CD4-positive, alpha-beta T cell treated with Interleukin-4 for 1 hour (primary cell): ENCODE results near the gene GAMT.

Experiments used
- DNase-seq, 2 donors: peaks; one replicate each; pipeline ENCODE4 v3.0.0-alpha.2; 2020 to 2022

GAMT gene

DNA sequence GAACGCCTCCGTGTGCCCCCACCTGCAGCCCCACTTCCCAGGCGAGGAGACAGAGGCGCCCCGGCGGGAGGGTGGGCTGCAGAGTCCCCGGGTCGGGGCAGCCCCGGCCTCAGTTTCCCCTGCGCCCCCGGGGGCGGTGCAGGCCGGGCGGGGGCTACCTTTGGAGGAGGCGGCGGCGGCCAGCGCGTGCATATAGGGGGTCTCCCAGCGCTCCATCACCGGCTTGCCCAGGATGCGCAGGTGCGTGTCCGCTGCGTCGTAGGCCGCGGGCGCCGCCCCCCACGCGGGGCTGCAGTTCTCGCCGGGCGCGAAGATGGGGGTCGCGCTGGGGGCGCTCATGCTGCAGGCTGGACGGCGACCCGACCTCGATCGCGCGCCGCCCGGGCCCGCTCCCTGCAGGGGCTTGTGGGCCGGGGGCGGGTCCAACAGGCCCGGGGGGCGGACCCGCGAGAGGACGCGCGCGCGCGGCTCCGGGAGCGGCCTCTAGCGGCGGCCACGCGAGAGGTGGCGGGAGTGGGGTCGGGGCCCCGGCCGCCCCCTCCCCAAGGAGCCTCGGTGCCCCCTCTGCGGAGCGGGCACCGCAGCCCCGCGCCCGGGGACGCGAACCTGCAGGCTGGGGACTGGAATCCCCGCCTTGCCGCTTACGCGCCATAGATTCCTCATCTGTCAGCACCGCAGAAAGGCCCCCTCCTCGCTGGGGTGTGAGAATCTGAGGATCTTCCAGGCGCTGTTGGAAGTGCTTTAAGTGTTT, at the start of gene GAMT:
GAMT (minus strand) TSS at position 405 of the 751 bp plus-strand sequence; CDS start at position 339, 66 bp downstream.
- DNase-seq = peak; percentile 55 to 59

DNA sequence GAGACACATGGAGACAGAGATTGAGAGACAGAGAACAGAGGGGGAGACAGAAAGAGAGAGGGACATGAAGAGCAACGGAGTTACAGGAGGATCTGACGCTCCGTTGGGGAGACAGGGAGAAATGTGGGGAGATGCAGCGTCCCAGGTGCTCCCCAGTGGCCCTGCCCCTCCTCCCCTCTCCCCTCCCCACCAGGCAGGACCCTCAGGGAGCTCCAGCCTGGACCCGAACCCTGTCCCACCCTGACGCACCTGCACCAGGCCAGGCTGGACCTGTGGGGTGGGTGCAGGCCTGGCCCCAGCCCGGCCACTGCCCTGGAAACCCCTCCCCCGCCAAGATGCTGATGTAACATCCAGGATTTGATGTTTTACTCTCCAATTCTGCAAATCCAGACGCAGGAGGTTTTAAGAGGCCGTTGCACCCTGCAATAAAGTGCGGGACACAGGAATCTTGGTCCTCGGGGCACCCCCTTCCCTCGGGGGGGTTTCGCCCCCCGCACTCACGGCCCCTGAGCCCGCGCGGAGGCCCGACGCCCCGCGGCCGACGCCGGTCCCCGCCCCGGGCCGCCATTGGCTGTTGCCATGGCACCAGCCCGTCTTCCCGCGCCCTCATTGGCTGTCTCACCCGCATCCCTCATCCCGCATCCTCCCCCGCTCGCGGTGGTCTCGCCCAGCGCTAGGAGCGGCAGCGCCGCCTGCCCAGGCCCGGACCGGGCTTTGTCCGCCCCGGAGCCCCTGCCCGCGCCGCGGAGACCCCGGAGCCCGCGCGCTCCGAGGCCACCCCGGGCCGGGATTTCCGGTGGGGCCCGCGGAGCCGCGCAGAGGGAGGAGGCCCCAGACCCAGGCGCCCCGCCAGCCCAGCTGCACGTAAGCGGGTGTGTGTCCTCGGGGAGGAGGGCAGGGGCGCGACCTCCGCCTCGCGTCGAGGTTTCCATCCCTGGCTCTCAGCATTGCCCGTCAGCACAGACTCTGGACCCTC, 48.4 kb upstream of the GAMT start, which contains the start of gene APC2:
APC2 (plus strand) TSS at position 655 of the 976 bp plus-strand sequence. CDS start 2,881 bp downstream, outside the sequence.
- peak; percentile 36 to 40 for DNase-seq

DNA sequence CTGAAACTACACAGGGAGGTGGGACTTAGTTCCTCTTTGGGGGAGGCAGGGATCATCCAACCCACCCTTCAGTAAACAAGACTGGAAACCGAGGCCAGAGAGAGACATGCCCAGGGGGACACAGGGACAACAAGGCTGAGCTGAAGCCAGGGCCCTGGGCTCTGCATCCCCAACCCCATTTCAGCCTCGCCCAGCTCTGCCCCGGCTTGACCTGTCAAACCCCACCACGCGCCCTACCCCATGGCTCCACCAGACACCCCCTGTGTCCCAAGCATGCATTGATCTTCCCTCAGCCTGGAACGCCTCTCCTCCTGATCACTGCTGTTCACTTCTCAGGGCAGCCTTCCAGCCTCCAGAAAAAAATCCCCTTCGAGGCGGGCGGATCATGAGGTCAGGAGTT, 46.6 kb upstream of the GAMT start:
- DNase-seq = no peak

DNA sequence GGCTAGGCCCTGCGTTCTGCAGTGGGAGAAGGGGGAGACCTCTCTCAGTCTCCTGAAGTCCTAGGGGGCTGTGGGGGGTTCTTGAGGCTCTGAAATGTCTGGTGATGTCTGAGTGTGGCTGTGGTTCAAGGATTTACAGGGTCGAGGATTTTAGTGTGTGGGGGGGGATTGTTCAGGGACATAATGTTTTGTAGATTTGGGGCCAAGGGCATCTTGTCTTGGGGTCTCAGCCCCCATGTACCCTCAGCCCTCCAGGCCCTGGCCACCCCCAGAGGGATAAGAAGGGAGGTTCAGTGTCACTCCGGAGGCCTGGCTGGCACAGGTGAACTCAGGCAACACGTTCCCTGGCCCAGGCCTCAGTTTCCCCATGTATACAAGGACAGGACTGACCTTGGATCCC, 46.2 kb upstream of the GAMT start:
- DNase-seq = no peak

DNA sequence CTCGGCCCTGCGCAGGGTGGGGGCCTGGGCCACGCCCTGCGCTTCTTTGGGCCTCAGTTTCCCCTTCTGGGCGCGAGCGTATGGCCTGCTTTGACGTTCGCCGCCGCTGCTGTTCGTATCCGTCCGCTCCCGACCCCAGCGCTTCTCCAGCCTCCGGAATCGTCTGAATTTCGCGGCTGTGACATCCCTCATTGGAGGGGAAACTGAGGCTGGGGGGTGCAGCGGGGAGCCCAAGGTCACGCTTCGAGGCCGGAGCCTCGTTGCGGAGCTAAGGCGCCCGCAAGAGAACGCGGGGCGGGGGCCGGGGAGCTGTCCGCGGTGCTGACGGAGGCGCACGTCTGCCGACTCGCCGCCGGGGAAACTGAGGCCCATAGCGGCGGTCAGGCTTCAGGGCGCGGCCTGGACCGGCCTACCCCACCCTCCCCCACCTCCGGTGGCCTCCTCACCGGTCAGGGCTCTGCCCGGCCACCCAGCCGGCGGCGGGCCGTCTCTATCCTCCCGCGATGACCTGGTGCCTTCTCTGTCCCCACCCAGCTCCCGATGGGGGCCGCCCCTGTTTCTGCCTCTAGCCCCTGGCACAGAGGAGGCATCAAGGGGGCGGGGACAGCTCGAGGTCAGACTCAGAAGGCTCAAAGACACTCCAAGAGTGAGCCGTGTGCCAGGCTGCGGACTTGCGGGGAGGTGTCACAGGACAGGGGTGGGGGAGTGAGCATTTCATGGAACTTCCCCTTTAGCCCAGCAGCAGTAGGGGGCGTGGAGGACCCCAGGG, 45.6 kb upstream of the GAMT start:
- peak in 1 of 2 donors; percentile 26 for DNase-seq

DNA sequence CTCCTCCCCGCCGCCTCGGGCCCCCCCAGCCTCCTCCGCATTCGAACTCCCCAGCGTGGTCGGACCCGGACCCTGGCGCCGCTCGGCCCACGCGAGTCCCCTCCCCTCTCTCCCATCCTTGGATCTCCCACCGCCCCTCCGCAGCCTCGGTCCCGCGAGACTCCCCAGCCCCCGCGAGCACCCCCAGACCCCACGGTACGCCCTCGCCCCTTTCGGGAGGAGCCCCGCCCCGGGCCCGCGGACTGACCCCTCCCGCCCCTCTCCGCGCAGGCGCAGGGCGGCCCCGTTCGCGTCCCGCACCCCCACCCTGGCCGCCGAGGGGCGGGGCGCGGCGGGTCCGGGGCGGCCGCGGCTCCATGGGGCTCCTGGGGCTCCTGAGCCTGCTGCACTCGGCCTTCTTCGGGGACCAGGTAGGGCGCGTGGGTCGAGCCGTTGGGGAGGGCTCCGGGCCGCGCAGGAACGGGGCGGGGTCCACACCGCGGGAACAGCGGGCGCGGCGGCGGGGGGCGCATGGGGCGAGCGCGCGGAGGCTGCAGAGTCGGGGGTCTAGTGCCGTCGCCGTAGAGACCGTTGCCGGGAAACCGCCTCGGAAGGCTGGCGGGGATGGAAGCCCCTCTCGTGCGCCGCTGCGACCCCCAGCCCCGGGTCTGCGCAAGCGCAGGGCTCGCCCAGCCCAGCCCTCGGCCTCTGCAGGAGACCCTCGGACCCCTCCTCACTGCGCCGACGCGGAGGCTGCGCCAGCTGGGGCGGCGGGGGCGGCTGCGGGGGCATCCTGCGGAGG, 44.8 kb upstream of the GAMT start:
- no peak for DNase-seq

DNA sequence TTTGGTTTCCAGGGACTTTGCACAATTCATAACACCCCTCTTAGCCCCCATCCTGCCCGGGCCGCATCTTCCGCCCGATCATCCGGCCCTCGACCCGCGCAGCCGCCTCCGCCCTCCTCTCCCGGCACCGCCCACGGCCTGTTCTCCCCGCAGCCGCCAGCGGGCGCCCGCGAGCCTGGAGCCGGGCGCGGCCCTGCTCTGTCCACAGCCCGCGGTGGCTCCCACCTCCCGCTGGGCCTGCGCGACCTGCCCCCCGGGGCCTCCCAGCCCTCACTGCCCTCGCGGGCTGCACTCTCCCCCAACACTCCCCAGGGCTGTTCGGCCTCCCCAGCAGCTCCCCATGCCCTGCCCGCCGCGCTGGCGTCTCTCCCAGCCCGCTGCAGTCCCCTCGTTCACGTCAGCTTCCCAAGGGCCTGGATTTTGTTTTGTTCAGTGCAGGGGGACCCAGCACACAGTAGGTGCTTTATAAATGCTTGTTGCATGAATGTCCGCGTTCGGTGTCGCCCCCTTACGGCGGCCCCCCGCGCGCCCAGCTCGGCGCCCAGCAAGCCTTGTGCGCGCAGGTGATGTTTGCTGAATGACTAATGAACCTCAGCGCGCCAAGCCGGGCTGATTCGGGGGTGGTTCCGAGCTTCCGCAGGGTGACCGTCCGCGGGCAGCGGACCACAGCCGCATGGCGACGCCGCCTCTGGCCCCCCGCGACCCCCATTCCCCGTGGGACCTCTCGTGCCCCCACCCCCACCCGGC, 44.0 kb upstream of the GAMT start:
- peak; percentile 70 to 81 for DNase-seq

DNA sequence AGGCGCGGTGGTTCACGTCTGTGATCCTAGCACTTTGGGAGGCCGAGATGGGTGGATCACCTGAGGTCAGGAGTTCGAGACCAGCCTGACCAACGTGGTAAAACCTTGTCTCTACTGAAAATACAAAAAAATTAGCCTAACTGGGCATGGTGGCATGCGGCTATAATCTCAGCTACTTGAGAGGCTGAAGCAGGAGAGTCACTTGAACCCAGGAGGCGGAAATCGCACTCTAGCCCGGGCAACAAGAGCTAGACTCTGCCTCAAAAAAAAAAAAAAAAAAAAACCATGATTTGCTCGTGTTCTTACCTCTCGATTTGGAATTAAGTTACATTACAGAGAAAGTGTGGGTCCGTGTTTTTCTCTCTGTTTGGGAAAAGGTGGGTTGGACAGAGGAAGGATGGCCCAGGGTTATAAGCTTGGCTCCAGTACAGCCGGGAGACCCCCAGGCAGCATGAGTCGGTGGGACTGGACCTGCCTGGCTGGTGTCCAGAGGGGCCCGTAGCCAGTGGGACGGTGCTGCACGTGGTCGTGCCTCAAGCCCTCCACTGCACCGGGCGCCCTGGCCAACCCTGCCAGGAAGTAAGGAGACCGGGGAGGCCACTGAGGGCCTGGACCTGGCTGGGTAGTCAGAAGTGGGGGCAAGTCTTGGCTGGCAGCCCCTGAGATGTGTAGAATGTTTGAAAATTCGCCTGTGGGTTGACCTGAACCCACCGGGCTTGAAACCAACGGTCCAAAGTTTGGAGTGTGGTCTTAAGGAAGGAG, 40.5 kb upstream of the GAMT start:
- DNase-seq = no peak

DNA sequence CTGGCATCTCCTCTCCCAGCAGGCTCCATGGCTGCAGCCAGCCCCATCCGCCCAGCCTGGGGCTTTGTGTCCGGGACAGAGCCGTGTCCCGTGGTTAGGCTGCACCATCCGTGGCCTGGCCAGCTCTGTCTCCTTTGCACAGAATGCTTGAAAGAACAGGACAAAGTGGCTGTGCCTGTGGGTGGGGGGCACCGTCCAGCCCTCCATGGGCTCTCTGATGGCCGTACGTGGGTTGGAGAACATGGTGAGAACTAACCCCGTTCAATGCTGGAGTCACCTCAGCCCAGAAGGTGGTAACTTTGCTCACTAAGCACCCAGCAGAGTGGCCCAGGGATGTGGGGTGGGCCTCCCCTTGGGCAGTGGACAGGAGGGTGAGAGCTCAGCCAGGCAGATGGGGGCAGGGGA, 39.7 kb upstream of the GAMT start:
- no peak for DNase-seq

DNA sequence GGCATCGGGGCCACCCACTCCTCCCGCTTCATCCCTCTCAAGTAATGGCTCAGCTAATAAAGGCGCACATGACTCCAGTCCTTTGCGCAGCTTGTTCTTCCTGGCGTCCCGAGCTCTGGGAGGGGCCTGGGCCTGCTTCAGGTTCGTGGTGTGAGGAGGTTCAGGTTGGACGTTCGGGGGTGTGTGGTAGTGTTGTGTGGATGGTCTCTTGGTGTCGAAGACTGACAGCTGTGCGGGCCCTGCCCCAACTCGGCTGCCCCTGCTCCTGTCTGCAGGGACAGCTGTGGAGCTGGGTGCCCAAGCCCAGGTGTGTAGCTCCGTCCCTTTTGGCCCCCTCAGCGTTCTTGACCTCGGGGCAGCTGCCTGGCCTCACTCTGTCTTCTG, 39.1 kb upstream of the GAMT start:
- DNase-seq = no peak

DNA sequence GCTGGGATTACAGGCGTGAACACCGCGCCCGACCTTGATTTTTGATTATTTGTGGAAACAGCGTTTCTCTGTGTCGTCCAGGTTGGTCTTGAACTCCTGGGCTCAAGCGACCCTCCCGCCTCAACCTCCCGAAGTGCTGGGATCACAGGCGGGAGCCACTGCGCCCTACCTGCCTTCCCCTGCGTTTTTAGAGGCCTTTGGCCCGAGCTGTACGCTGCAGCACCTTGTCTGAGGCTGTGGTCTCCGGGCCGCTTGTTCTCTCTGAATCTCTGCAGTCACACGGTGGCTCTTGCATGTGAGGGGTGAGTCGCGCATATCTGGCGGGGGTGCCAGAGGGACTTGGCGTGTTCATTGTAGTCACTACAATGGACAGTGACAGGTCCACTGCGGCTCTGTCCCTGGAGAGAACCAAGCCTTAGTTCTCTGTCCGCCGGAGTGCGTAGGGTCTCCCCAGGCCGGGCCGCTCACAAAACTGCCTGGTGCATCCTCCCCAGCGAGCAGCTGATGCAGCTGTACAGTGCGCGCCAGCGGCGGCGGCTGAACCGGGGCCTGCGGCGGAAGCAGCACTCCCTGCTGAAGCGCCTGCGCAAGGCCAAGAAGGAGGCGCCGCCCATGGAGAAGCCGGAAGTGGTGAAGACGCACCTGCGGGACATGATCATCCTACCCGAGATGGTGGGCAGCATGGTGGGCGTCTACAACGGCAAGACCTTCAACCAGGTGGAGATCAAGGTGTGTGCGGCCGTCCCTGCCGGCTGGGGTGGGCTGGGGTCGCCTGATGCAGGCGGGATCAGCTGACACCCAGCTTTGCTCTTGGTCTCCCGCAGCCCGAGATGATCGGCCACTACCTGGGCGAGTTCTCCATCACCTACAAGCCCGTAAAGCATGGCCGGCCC, 38.4 kb upstream of the GAMT start:
- DNase-seq = peak in 1 of 2 donors; percentile 38

DNA sequence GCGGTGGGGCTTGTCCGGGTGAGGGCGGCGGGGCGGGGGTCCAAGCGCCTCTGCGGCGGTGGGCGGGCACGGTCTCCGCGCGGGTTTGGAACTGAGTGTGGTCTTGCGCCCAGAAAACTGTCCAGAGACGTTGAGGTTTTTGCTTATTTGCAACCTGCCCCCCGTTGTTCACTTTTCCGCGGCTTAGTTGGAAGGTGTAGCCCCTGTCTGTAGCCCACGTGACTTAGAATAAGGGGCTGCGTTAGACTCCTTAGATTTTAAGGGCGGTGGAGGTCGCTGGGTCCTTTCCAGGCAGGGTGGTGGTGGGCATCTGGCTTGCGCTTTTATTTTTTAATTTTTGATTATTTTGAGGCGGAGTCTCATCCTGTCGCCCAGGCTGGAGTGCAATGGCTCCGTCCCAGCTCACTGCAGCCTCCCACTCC, 37.6 kb upstream of the GAMT start:
- no peak for DNase-seq

DNA sequence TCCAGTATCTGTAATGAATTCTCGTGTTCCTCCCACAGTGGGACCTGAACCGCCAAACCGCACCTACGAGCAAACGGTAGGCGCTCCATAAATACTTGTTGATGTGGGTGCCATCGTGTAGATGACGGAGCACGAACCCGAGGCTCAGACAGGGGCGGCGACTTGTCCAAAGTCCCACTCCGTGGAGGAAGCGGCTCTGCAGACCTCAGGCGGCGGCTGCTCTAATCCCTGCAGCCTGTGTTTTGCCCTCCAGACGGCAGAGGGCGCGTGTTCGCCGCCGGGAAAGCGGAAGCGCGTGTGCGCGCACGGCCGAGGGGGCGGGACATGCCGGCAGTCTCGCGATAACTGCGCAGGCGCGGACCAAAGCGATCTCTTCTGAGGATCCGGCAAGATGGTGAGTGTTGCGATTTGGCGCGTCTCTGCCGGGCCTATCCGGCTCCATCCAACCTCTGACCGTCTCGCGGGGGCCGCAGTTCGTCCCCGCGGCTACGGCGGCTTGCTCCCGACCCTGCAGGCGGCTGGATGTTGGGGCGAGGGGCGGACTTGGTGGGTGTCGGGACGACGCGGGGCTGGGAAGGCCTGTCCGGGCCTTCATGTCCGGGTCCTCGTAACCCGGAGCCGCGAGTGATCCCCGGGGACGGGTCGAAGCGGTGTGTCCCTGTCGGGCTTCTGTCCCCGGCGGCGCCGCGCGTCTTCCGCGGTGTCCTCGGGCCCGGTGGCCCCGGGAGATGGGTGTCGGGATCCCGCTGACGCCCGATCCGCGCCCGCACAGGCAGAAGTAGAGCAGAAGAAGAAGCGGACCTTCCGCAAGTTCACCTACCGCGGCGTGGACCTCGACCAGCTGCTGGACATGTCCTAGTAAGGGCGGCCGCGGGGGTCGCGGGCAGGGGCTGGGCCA, 36.9 kb upstream of the GAMT start, which contains the start of gene RPS15:
RPS15 (plus strand) TSS at position 362 of the 898 bp plus-strand sequence; CDS start at position 392, 30 bp downstream.
- DNase-seq = peak; percentile 95 to 96

DNA sequence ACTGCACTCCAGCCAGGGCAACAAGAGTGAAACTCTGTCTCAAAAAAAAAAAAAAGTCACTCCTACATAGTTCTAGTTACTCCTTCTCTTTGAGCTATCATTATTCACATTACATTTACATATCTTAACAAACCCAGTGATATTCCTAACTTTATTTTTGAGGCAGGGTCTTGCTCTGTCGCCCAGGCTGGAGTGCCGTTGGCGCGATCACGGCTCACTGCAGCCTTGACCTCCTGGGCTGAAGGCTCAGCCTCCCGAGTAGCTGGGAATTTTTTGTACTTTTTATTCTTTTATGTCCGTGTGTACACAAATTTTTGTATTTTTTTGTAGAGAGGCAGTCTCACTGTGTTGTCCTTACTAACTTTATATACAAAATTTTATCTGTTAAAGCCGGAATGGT, 36.3 kb upstream of the GAMT start:
- DNase-seq = no peak

DNA sequence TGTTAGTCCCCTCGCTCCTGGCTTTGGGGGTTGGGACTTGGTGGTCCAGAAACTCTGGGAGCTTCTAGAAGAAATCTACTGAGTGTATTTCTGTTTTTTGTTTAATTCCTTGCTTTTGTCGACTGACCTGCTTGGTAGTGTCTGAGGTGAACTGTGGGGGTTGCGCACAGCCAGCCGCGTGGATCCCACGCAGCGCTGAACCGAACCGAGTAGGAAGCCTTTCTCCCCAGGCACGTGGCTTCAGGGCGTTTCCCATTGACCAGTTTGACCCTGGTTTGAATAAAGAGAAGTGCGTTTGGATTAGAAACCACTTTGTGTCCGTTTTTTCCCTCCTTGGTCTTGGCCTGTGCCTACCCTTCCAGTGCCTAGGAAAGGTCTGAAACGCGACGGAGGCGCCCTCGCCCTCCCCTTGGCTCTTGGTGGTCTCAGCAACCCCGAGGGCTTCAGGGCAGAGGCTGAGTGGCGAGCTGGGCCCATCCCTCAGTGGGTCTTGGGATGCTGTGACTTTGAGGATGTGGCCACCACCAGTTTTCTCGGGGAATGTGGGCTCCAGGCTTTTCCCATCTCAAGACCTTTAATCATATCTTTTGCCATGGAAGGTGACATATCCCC, 34.1 kb upstream of the GAMT start:
- no peak for DNase-seq

DNA sequence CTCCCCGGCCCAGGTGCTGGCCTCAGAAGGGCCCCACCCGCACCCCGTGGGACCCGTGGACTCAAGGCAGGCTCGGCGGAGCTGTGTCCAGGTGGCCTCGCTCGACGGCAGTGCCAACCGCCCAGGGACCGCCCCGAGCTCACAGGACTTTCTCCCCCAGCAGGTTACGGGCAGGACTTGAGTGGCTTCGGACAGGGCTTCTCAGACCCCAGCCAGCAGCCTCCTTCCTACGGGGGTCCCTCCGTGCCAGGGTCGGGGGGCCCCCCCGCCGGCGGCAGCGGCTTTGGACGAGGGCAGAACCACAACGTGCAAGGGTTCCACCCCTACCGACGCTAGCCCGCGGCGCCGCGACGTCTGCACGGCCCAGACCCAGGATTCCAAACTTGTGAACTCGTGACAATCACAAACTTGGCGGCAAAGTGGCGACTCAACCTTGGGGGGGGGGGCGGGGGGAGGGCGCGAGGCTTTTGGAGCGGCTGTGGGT, 33.3 kb upstream of the GAMT start:
- DNase-seq = no peak

DNA sequence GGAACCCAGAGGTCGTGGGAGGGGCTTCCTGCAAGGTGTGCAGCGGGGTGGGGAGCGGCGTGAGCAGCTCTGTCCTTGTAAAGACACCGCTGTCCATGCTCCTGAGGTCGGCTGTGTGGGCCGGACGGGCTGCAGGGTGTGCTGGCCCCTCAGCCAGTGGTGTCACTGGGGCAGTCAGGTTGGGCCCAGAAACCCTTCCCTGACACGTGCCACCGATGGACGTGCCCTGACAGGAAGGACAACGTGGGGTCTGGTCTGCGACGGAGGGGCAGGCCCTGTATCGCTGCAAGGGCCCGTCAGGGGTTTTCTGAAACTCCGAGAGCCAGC, 32.7 kb upstream of the GAMT start:
- DNase-seq = no peak
